Osteoblast (primary cell): Measurements from ENCODE around the gene FAM161B. TPM values are rescaled to one million over a fixed set of nuclear protein-coding genes. Genes with fewer than 3 reads are reported as not detected.

Source experiments
- DNase-seq: peaks from one replicate; pipeline ENCODE4 v3.0.0; 2011; ENCODE audit warnings: low spot score, mixed read lengths; ENCODE audit not compliant: insufficient read length; ENCODE audit errors: missing footprints
- H2AFZ ChIP-seq: 2 replicates; pipeline ENCODE4 v1.6.0; 2011; ENCODE audit warnings: mild to moderate bottlenecking, low read length
- H3K27ac ChIP-seq: 2 replicates; pipeline ENCODE4 v1.5.1; 2011; ENCODE audit warnings: mild to moderate bottlenecking, low read depth, low read length, moderate library complexity
- H3K27me3 ChIP-seq: 2 replicates; pipeline ENCODE4 v1.6.0; 2012; ENCODE audit warnings: mild to moderate bottlenecking, control low read depth, inconsistent platforms, low read length, moderate library complexity; ENCODE audit not compliant: insufficient read depth
- H3K36me3 ChIP-seq: 2 replicates; pipeline ENCODE4 v1.5.1; 2011; ENCODE audit warnings: mild to moderate bottlenecking, low read length, control low read depth, moderate library complexity; ENCODE audit not compliant: insufficient read depth
- H3K4me1 ChIP-seq: 2 replicates; pipeline ENCODE4 v1.5.1; 2011; ENCODE audit warnings: mild to moderate bottlenecking, low read length, control low read depth, moderate library complexity; ENCODE audit not compliant: insufficient read depth
- H3K4me2 ChIP-seq: 2 replicates; pipeline ENCODE4 v1.6.0; 2011; ENCODE audit warnings: mild to moderate bottlenecking, low read length; ENCODE audit not compliant: insufficient read depth
- H3K4me3 ChIP-seq: fragments of 200-600 bp; sonication (generic); 3 replicates; pipeline ENCODE4 v1.5.1; 2012; ENCODE audit warnings: mild to moderate bottlenecking, low read length, inconsistent platforms; ENCODE audit not compliant: insufficient read depth
- H3K79me2 ChIP-seq: 2 replicates; pipeline ENCODE4 v1.6.0; 2012; ENCODE audit warnings: mild to moderate bottlenecking, low read length, control low read depth, inconsistent platforms; ENCODE audit not compliant: insufficient read depth
- H3K9me3 ChIP-seq: 2 replicates; pipeline ENCODE4 v1.5.1; 2011; ENCODE audit warnings: low read depth, low read length, control low read depth
- H4K20me1 ChIP-seq: 2 replicates; pipeline ENCODE4 v1.6.0; 2012; ENCODE audit warnings: mild to moderate bottlenecking, low read length, control low read depth; ENCODE audit not compliant: insufficient read depth
- CTCF ChIP-seq: IDR thresholded peaks from 2 replicates; pipeline ENCODE4 v1.5.1; 2011; ENCODE audit warnings: mild to moderate bottlenecking, low read depth, low read length, moderate library complexity; ENCODE audit errors: extremely low read depth
- total RNA-seq: library from RNA; depleted of rRNA; stranded (reverse); fragments of >200 nt; gene quantifications from 2 replicates; pipeline ENCODE4 v1.2.3, GENCODE V29; 2012

The FAM161B gene
- total RNA-seq, 1 donor, result 5.1 TPM

DNA sequence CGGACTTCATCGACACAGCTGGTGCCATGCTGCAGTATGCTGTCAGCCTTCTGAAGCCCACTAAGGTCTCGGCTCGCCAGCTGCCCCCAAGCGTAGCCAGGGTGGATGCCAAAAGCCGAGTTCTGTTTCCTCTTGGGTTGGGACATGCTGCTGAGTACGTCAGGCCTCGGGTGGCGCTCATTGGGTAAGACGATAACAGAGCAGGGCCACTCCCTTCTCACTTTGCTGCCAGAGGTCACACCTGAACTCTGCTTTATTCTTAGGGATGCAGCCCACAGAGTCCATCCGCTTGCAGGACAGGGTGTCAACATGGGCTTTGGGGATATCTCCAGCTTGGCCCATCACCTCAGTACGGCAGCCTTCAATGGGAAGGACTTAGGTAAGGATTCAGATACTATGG lies 11.3 kb upstream of the FAM161B start:
- Histone ChIP-seq H3K4me1 (no peaks in the 10 kb centered on the region), H2AFZ (no peak overlapping the region), H4K20me1 (no peaks in the 10 kb centered on the region), H3K36me3 (peaks cover 71% of the 10 kb centered on the region), H3K4me2 (no peak overlapping the region), H3K9me3 (no peaks in the 10 kb centered on the region), H3K79me2 (no peaks in the 10 kb centered on the region), H3K27me3 (no peaks in the 10 kb centered on the region), H3K4me3 (no peak overlapping the region), H3K27ac (no peak overlapping the region)
- TF ChIP-seq CTCF, result no peak
- DNase-seq, result no peak

GRCh38 chr14:73958591-73958990 lies 8.7 kb upstream of the FAM161B start:
- Histone ChIP-seq H3K27me3 (no peaks in the 10 kb centered on the region), H3K9me3 (no peaks in the 10 kb centered on the region), H2AFZ (no peak overlapping the region), H3K4me2 (no peak overlapping the region), H3K4me3 (no peak overlapping the region), H3K4me1 (no peaks in the 10 kb centered on the region), H3K36me3 (peaks cover 71% of the 10 kb centered on the region), H4K20me1 (no peaks in the 10 kb centered on the region), H3K27ac (no peak overlapping the region), H3K79me2 (no peaks in the 10 kb centered on the region)
- TF ChIP-seq CTCF, result no peak
- DNase-seq, result no peak

GRCh38 chr14:73955674-73956073 lies 5.8 kb upstream of the FAM161B start:
- Histone ChIP-seq H3K79me2 (peaks cover 14% of the 10 kb centered on the region), H3K9me3 (no peaks in the 10 kb centered on the region), H3K4me3 (no peak overlapping the region), H3K27me3 (no peaks in the 10 kb centered on the region), H3K4me1 (peaks cover 4% of the 10 kb centered on the region), H2AFZ (no peak overlapping the region), H3K4me2 (no peak overlapping the region), H3K27ac (no peak overlapping the region), H4K20me1 (no peaks in the 10 kb centered on the region), H3K36me3 (peaks cover 47% of the 10 kb centered on the region)
- no peak for DNase-seq
- no peak for TF ChIP-seq CTCF

DNA sequence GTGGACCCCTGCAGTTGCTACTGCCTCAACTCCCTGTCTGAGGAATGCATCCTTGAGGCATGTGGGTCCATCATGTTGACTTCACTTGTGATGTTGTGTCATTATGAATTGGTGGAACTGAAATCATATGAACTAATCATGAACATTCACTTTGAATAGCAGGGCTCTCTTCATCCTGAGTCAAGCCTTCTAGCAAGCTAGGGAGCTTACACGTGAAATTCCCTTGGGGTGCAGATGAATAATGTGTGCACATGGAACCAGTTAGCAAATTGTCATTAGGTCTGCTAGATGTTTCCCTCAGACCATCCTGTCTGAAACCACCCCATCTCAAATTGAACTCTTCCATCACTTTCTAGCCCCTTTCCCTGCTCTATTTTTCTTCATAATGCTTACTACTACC lies 3.8 kb upstream of the FAM161B start:
- Histone ChIP-seq H3K4me2 (no peak overlapping the region), H3K4me3 (no peak overlapping the region), H3K9me3 (no peaks in the 10 kb centered on the region), H3K79me2 (peaks cover 19% of the 10 kb centered on the region), H3K27me3 (no peaks in the 10 kb centered on the region), H2AFZ (no peak overlapping the region), H3K36me3 (peaks cover 29% of the 10 kb centered on the region), H4K20me1 (no peaks in the 10 kb centered on the region), H3K27ac (no peak overlapping the region), H3K4me1 (peaks cover 4% of the 10 kb centered on the region)
- TF ChIP-seq CTCF, result no peak
- no peak for DNase-seq
